GM18508 (cell line): Measurements from ENCODE around the gene MTUS2.

Source experiments
- ATAC-seq: cut with Tn5 transposase; IDR thresholded peaks from one replicate; pipeline ENCODE4 v1.9.1; 2021; ENCODE audit warnings: moderate number of reproducible peaks; ENCODE audit not compliant: insufficient read depth, unreplicated experiment

MTUS2 gene

DNA sequence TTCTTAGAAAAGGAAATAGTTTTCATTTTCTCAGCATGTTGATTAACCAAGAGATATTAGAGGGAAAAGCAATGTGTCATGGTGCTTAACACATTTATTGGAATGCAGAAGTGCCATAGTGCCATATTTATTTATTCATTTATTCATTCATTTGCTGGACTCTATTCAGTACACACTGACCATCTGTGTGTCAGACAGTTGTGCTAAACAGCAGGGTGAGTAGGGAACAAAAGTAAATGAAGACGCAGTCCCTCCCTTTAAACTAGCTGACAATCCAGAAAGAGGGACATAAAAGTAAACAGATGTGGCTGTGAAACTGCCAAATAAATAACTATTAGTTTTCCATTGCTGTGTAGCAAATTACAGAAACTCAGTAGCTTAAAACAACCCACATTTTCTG is 323.7 kb downstream of the MTUS2 start:
- ATAC-seq: no peak

DNA sequence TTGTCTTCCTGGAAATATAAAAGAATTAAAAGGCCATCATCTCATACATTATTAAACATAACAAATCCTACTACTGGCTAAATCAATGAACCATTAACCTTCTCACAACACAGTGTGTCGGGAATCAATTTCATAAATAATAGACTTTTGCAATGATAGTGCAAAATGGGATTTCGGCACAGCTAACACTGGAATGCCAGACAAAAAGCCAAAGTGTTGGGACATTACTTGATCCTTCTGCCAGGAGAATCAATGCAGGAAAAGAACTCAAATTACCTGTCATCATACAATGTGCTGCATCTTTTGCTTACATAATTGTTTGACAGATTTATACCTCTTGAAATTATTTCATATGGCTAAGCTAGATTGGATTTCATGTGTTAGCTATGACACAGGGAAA is 334.3 kb downstream of the MTUS2 start:
- ATAC-seq: no peak

DNA sequence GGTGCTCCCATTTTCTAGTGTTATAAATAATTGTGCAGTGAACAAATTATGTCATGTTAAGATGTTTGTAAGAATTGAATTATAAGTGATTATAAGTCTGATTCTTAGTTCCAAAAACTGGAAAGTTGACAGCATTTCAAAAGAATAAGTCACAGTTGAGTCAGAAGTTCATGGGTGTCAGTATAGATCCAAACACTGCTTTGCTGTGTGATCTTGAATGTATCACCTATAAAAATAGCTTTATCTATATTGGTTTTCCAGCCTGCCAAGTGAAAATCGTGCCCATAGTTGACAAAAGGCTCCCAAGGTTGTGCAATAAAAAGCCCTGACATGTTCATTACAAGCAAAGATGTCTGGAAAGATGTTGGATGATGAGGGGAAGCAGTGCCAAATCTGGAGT is 336.0 kb downstream of the MTUS2 start:
- ATAC-seq: no peak

DNA sequence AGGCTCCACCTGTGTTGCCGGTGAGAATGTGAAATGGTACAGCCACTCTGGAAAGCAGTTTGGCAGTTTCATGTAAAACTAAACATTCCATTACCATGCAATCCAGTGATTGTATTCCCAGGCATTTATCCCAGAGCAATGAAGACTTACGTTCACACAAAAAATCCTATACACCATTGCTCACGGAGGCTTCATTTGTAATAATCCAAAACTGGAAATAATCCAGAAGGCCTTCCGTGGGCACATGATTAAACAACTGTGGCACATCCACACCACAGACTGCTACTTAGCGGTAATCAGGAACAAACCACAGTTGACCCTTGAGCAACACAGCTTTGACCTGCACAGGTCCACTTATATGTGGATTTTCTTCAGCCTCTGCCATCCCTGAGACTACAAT is 339.7 kb downstream of the MTUS2 start:
- no peak for ATAC-seq

DNA sequence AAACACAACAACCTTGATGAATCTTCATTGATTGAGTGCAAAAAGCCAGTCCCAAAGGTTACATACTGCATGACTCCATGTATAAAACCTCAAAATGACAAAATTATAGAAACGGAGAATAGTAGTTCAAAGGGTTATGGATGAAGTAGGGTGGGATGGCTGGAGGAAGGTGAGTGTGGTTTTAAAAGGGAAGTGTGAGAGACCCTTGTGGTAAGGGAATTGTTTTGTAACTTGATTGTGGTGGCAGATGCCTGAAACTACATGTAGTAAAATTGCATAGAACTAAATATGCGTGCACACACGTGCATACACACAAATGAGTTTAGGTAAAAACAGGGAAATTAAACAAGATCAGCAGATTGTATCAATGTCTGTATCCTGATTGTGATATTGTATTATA is 340.7 kb downstream of the MTUS2 start:
- ATAC-seq: no peak

DNA sequence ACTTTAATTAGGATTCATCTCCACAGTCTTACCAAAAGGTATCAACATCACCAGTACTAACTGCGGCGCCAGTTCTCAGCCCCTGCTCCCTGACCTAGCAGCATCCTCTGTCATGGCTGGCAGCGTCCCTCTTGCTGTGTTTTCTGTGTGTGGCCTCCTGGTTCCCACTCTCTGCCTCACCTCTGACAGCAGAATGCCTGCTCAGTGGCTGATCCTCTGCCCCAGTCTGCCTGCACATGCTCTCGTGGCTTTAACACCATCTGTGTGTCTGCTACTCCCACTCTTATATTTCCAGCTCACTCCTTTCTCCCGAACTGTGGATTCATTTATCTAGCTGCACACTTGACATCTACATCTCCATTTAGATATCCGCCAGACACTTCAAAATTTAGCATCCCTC is 341.5 kb downstream of the MTUS2 start:
- ATAC-seq: no peak

DNA sequence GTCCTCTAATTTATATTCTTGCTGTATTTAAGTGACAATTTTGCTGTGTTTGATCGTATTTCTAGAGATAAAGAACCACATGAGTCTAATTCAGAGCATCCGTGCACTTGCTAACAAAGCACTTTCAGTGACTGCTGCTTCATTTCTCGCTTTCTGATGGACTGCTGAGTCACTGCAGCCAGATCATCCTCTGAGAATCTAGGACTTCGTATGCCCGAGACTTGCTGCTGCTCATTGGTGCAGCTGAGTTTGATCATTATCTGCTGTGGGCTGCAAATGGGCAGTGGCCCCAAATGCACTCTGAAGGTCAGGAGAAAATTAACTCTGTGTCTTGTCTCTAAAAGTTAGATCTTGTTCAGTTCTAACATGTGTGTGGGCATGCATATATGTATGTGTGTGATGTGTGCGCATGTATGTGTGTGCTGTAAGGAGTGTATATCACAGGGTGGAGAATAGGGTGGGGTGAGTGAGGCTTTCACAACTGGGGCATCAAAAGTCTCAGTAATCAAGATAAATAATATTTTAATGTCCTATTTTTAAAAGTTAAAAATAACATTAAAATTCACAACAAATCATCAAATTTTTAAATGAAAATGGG is 342.6 kb downstream of the MTUS2 start:
- ATAC-seq: no peak

DNA sequence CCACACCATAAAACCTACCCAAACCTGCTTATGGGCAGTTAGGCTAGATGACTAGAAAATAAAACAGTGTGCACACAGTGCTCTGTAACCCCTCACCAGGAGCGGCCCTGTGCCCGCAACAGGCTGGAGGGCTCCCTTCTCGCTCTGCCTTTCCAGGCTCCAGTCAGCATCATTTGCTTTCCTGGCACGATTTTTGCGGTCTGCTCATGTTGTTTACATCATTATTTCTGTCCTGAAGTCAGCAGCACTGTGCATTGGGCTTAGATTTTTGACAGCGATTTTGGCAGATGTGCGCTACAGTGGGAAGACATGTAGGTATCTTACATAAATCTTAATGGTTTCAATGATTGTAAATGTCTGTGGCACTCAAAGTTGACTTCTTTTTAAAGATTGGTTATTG is 344.0 kb downstream of the MTUS2 start:
- ATAC-seq: no peak

DNA sequence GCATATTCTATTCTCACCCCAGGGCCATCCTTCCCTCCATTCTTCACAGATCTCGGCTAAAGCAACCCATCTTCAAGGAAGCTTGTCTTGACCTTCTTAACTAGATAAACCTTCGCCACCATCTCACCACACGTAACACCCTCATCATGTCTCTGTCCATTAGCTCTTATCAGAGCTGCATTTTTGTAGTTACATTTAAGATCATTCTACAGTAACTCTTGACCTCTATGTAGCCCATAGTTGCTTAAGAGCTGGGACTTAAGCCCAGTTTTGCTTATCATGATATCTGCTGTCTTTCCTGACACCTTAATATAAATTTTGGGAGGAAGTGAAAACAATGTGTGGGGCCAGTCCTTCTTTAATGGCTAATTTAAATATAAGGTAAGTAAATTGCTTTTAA is 345.1 kb downstream of the MTUS2 start:
- ATAC-seq: no peak

DNA sequence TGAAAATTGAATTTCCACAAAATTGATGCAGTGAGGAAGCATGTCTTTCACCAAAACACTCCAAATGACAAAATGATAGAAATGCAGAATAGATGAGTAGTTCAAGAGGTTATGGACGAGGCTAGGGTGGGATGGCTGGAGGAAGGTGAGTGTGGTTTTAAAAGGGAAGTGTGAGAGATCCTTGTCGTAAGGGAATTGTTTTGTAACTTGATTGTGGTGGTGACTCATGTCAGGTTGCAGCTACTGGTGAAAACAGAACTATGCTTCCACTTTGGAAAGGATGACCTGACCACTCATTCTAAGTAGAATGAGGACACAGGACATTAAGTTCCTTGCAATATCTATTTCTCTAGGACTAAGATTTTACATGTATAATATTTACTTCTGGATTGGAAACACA is 345.7 kb downstream of the MTUS2 start:
- no peak for ATAC-seq

DNA sequence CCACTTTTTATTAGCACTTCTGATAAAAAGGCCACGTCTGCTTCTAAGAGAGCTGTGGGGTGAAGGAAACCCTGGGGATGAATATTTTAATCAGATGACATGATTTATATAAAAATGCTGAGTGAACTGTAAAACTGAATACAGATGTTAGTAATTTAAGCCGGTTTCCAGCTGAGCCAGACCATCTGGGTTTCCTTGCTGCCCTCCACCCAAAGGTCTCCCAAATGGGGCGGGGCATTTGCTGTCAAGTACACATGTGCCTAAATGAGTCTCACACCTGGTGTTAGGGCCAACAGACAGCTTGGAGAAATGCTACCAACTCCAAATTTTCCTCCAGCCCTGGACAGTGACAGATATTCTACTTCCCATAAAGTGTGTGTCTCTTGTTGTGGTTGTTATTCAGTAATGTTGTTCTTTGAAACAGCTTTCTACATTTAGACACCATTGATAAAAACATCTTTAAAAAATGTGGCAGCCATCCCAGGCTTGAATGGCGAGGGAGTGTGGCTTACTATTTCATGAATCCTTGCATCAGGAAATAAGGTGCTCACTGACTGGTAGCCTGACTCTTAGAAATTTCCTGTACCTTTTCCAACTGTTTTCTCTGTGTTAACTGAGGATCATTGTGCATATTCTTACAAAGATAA is 350.4 kb downstream of the MTUS2 start:
- no peak for ATAC-seq

DNA sequence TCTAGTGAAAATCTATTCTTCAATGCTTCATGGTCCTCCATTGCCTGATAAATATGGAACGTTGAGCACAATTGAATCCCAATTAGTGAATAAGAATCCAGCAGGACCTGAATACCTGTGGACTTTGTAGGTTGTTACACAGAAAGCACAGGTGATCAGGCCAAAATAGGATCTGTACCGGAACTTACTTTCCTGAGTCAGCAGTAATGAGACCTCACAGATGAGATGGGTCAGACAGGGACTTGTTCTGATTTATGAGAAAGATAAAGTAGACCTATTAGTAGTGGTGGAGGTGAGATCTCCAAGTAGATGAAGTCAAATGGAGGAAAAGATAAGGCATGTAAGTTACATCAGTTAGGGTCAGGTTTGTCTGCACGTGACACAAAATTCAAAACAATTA is 351.1 kb downstream of the MTUS2 start:
- ATAC-seq: no peak

DNA sequence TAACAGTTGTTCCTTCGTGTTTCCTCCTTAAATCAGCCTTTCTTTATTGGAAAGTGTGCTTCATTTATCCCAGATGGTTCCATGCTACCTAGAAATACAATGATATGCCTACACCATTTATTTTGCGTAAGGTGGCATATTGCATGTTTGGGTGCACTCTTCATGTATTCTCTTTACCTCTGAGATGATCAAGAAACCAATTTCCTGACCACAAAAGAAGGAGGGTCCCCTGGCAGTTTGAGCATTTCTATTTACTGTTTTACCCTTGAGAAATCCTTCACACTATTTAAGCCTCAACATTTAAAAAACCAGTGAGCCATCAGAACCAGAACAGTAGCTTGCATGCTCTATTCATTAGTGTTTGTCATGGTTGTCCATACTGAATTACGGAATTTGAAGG is 354.0 kb downstream of the MTUS2 start:
- no peak for ATAC-seq

DNA sequence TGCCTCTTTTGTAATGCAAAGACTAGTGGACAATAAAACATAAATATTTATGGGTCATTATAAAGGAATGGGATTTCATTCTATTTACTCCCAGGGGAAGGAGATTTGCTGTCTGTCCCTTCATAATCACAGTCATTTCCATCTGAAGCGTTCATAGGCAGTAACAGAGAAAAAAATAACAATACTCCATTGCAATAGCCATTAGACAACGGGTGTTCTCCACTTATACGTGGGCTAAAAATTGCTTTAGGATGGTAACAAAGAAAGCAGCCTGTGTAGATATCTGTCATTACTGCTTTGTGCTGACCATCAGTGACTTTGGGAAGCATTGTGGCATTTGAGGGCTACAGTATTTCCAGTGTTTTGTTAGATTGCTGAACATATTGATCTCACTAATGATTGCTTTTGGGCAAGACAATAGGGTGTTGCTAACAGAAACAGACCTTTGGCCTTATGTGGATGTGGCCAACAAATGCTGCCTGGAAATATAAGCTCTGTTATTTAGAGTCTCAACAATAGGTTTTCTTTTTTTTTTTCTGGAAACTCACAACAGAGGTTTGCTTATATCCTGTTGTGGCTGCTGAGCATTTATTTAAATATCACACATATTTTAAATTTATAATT is 355.2 kb downstream of the MTUS2 start:
- no peak for ATAC-seq

DNA sequence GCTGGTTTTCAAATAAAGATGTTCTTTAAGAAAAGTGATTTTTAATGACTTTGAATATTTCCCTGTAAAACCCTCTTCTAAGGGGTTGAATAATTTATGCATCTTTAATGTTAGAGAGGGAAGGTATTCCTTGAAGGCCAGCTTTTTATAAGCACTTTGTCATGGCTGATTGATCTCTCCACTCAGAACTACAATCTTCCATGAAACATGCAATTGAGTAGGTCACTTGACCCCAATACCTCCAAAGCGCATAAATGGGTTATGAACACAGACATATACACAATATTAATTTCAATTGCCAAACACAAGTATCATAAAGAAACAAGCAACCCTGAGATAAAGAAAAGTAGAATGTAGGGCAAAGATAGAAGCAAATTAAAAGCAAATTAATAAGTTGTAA is 359.9 kb downstream of the MTUS2 start:
- no peak for ATAC-seq

DNA sequence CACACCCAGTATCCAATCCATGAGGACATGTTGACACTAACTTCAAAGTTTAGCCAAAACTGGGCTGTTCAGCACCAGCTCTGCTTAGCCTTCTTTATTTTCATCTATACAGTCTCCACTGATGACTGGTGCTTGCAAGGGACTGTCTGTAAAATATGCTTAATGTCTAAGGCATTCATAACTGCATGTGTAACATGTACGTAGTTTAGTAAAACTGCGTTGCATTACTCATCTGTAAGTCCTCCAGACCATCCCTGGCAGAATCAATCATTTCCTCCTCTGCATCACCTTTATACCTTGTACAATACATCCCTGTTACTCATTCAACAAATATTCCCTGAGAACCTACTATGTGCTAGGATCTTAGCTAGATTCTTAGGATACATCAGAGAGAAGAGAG is 362.1 kb downstream of the MTUS2 start:
- ATAC-seq: no peak

DNA sequence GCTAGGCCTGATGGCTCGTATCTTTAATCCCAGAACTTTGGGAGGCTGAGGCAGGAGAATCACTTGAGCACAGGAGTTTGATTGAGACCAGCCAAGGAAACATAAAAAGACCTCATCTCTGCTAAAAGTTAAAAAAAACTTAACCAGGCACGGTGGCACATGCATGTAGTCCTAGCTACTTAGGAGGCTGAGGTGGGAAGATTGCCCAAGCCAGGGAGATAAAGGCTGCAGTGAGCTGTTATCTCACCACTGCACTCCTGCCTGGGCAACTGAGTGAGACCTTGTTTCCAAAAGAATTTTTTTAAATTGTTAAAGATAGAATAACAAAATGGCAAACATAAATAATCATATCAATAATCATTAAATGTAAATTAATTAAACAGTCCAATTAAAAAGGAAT is 365.8 kb downstream of the MTUS2 start:
- no peak for ATAC-seq

DNA sequence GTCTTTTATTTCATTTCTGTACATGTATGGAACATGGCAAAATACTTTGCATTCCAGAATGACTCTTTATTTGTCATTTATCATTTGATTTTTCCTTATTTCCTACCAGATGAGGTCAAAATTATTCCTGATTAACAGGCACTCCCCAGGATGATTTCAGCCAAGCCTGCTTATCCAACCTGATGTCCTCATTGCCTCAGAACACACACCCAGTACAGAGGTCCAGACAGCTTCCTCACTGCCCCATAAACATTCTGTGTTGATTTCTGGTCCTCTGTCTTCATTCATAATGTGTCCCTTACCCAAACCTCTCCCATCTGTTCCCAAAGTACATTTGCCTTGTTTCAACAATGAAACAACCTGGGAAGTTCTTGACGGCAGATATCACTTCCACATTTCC is 367.4 kb downstream of the MTUS2 start:
- no peak for ATAC-seq

DNA sequence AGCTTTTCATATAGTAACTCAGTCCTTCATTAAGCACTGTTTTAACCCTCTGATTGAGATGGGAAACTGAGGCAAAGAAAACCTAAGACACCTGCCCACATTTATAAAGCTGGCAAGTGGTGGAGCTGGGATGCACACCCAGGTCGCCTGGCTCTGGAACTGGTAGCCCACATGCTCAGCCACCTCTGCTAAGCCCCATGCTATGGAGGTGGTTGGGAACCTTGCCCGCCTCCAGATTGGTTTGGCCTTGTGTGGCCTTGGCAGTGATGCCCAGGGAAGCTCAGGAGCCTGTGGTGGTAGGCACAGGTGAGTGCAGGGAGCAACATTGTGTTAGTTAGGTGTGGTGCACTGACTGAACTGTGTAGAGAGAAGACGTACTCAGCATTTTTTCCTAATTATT is 370.2 kb downstream of the MTUS2 start:
- no peak for ATAC-seq

DNA sequence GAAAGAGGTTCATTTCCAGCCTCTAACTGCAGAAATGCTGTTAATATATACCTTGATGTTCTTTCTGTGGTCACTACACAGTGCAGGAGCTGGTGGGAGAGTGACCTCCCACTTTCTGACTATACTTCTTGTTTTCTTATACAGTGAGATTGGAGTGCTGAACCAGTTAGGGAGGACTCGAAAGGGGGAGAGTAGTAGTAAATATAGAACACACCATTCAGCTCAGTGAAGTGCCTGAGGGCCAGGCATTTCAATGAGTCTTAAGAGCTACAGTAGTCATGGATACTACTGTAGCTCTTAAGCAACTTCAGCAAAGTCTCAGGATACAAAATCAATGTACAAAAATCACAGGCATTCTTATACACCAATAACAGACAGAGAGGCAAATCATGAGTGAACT is 372.9 kb downstream of the MTUS2 start:
- ATAC-seq: no peak

DNA sequence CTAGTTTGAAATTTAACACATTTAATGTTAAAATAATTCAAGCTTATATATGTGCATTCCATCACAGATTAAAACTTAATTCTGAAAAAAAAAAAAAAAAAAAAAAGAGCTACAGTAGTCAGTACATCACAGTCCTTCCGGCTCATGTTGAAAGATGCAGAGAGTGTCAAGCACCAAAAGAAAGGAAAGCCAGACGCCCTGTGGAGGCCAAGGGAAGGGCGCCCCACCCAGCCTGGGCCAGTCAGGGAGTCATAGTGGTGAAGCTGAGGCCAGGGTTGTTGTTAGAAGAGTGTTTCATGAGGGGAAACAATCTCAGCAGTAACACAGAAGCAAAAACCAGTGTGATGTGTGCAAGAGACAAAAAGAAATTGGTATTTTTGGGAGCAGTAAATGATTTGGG is 375.3 kb downstream of the MTUS2 start:
- ATAC-seq: no peak

DNA sequence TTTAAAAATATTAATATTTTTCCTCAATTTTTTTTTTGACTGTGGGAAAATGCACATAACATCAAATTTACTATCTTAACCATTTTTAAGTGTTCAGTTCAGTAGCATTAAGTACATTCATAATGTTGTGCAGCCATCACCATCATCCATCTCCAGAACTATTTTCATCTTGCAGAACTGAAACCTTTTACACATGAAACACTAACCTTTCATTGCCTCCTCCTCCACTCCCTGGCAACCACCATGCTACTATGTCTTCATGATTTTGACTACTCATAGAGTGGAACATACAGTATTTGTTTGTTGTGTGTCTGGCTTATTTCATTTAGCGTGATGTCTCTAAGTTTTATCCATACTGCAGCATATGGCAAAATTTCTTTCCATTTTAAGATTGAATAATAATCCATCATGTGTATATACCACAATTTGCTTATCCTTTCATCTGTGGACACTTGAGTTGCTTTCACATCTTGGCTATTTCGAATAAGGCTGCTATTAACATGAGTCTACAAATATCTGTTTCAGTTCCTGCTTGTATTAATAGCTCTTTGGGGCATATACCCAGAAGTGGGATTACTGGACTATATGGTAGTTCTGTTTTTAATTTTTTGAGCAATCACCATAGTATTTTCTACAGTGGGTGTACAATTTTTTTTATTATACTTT is 376.4 kb downstream of the MTUS2 start:
- peak; percentile 95 for ATAC-seq
